Retinal pigment epithelial cell (primary cell): Measurements from ENCODE around the gene ZNF12.

ENCODE experiments used
- DNase-seq: peaks from one replicate; pipeline ENCODE4 v3.0.0-alpha.2; 2010; ENCODE audit warnings: low read depth
- H3K4me3 ChIP-seq: 2 replicates; pipeline ENCODE4 v1.5.1; 2011; ENCODE audit warnings: mild to moderate bottlenecking, low read length, control low read depth, moderate library complexity
- CTCF ChIP-seq: conservative IDR thresholded peaks from 2 replicates; pipeline ENCODE4 v1.5.1; 2011; ENCODE audit warnings: low read depth, low read length, control low read depth, inconsistent platforms

Gene ZNF12

DNA sequence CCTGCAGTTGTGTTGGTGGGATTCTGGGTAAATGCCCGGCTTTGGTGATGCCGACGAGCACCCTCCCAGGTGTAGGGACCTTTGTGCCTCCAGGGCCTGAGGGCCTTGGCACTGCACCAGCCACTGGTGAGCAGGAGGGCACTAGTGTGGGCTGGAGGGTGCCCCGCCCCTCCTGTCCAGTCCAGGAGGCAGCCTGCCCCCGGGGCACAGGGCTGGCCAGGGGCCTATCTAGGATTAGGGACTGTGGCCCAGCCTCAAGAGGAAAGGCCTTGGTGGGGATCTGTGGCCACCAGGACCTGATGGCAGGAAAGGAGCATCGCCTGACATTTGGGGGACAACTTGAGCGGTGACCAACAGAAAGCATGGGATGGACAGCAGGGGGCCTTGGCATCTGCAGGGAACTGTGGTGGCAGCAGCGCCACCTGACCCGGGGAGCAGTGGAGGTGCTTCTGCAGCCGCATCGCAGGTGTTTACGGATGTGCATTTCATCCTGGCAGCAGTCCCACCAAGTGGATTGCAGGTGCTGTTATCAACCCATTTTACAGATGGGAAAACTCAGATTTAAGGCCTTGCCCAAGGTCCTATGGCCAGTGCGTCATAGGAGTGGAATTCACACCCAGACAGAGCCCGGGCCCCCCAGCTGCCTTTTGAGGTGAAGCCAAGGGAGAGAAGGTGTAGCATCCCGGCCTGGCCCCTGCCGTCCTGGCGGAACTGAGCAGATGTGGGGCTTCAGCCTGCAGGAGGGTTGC is 58.5 kb downstream of the ZNF12 start:
- DNase-seq, result no peak
- no peak for TF ChIP-seq CTCF
- no peak overlapping the region for H3K4me3 ChIP-seq

- DNase-seq, result no peak
- TF ChIP-seq CTCF, result no peak
- no peak overlapping the region for H3K4me3 ChIP-seq
Measured at GRCh38 chr7:6647541-6647940, 59.2 kb downstream of the ZNF12 start.

- no peak for DNase-seq
- TF ChIP-seq CTCF, result no peak
- no peak overlapping the region for H3K4me3 ChIP-seq
Measured at GRCh38 chr7:6647080-6647479, 59.7 kb downstream of the ZNF12 start.

GRCh38 chr7:6646465-6646864 is 60.3 kb downstream of the ZNF12 start:
- DNase-seq, result no peak
- no peak for TF ChIP-seq CTCF
- H3K4me3 ChIP-seq, result no peak overlapping the region

DNA sequence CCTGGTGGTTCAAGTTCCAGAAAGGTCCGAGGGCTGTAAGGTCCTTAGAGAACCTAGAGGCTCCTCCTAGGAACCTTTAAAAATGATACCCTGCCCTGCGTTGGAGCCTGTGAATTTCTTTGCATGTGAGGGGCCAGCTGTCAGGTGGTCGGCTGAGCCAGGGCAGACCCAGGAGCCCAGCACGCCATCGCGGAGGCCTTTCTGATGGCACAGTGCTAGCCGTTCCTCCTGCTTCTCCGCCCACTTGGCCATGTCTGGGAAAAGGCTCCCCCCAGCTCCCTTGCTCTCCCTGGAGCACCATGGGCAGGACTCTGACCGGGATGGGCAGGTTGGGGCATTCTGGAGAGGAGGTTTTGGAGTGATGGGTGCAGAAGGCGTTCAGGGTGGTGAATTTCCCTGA is 62.0 kb downstream of the ZNF12 start:
- H3K4me3 ChIP-seq, result no peak overlapping the region
- no peak for DNase-seq
- TF ChIP-seq CTCF, result no peak

DNA sequence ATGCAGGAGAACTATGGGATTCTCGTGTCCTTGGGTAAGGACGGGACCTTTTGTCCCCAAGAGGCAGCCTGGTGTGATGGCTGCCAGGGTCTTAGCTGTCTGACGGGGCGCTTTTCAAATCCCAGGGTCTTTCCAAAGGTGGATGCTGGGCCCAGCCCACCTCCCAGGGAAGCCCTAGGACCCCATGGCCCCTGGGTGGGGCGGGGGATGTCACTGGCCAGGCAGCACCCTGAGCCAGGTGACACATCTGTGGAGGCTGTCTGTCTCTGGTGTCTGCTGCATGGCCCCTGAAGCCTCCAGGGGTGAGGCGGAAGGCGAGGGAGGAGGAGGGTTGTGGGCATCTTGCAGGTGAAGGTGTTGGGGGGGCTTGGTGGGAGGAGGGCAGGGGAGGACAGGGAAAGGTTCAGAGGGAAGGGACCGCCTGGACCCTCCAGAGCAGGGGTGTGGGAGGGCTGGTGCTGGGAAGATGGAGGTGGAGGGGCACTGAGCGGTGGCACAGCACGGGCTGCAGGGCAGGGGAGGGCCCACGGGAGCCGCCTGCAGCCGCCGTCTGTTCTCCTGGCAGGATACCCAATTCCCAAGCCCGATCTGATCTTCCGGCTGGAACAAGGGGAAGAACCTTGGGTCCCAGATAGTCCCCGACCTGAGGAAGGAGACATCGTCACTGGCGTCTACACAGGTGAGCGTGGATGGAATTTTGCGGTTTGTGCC is 62.7 kb downstream of the ZNF12 start:
- no peak for TF ChIP-seq CTCF

More for the DNA sequence above, 62.7 kb downstream of the ZNF12 start:
- H3K4me3 ChIP-seq, result no peak overlapping the region
- no peak for DNase-seq
